HG02852 (cell line): ENCODE measurements around the gene HTR3B.
"Not testable (repeated sequence)": the region's sequence is repeated elsewhere in the genome, so short reads cannot be mapped to it uniquely, and the experiment has no call there.

ENCODE experiments used
- ATAC-seq: cut with Tn5 transposase; IDR thresholded peaks from one replicate; pipeline ENCODE4 v1.9.1; 2021; ENCODE audit warnings: mild to moderate bottlenecking, moderate library complexity; ENCODE audit not compliant: unreplicated experiment

HTR3B gene

GRCh38 chr11:113904379-113905101 is at the start of gene HTR3B:
Gene HTR3B, plus strand, starts transcription at chr11:113904796. Its CDS starts 138 bp downstream, at chr11:113904934.
- no peak for ATAC-seq

- no peak for ATAC-seq
These were observed 48.8 kb upstream of the HTR3B start for GRCh38 chr11:113855803-113856202.

GRCh38 chr11:113856966-113857759 is 47.4 kb upstream of the HTR3B start:
- no peak for ATAC-seq

- ATAC-seq: no peak
These were observed 44.9 kb upstream of the HTR3B start for GRCh38 chr11:113859665-113860064.

GRCh38 chr11:113862435-113862834 is 42.2 kb upstream of the HTR3B start:
- no peak for ATAC-seq

- no peak for ATAC-seq
These were observed 40.2 kb upstream of the HTR3B start for GRCh38 chr11:113864410-113864809.

- ATAC-seq: no peak
These were observed 38.7 kb upstream of the HTR3B start for GRCh38 chr11:113865873-113866272.

- ATAC-seq: no peak
These were observed 36.6 kb upstream of the HTR3B start for GRCh38 chr11:113867843-113868503.

GRCh38 chr11:113871336-113871735 is 33.3 kb upstream of the HTR3B start:
- ATAC-seq: no peak

GRCh38 chr11:113873236-113873626 is 31.4 kb upstream of the HTR3B start:
- no peak for ATAC-seq

GRCh38 chr11:113874096-113874495 is 30.5 kb upstream of the HTR3B start:
- no peak for ATAC-seq

GRCh38 chr11:113874581-113875233 is 29.9 kb upstream of the HTR3B start:
- peak; percentile 41 for ATAC-seq

GRCh38 chr11:113875234-113876073 is 29.1 kb upstream of the HTR3B start, which contains the start of gene USP28:
Gene USP28, minus strand, starts transcription at chr11:113875572. Its CDS starts 71 bp downstream, at chr11:113875501.
- ATAC-seq: peak; percentile 82

GRCh38 chr11:113876074-113876797 is 28.4 kb upstream of the HTR3B start:
- no peak for ATAC-seq

GRCh38 chr11:113876798-113877669 is 27.6 kb upstream of the HTR3B start:
- ATAC-seq: no peak

- ATAC-seq: no peak
These were observed 26.9 kb upstream of the HTR3B start for GRCh38 chr11:113877670-113878055.

GRCh38 chr11:113879446-113879845 is 25.1 kb upstream of the HTR3B start:
- not testable (repeated sequence) for ATAC-seq

GRCh38 chr11:113880971-113881370 is 23.6 kb upstream of the HTR3B start:
- no peak for ATAC-seq

GRCh38 chr11:113881856-113882255 is 22.7 kb upstream of the HTR3B start:
- no peak for ATAC-seq
